ENCODE results near the gene FKBP15.

The FKBP15 gene

DNA sequence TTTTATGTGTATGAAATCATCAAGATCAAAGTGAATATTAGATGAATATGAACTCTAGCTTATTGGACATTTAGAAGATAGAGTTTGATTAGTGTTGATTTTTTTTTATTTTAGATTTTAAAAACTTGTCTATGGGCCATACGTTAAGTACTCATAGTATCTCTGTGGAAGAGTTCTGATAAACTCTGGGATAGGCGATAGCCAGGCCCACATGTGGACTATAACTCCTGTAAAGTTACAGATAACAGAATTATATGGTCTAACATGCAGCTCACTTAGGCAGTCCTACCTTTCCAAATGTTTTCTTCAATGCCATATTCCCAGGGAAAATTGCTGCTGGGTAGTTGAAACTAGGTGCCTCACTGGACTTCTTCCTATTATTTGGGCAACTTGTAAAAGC lies 10.6 kb upstream of the FKBP15 start:
- no peak for DNase-seq (ENCODE audit: low read depth, low spot score)

DNA sequence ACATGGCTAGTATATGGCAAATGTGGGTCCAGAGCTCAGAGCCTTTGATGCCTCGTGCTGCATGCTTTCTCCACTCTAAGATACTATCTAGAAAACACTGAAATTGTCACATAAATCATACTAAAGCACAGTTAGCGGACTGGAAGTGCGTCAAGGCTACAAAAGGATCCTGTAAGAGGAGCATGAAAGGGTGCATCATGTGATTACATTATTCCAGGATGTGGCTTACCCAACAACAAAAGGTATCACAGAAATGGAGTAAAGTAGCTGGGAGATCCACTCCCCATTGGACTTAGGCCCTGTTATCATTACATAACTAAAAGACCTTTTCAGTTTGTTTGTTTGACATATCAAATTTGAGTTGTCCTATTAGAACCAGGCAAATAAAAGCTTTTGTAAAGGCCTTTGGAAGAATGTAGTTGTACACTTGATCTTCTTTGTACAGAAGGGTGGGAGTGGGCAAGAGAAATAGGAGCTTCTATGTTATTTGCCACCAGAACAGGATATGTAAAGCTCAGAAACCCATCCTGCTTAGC lies 7.1 kb upstream of the FKBP15 start:
- DNase-seq (ENCODE audit: low read depth, low spot score): no peak

- no peak for DNase-seq (ENCODE audit: low read depth, low spot score)
Observed at GRCh38 chr9:113227436-113227835, 6.4 kb upstream of the FKBP15 start.

DNA sequence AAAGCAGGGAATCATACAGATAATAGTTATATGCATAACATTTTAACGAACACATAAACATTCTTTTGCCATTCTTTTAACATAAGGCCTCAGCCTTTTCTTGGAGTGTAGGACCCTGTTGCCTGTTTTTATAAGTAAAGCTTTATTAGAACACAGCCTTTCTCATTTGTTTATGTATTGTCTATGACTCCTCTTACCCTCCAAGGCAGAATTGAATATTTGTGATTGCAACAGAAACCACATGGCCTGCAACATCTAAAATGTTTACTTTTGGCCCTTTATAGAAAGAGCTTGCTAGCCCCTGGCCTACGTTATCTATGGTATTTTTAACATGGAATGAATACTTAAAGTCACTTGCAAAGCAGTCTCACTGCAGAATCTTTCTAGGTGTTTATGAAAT lies 2.9 kb upstream of the FKBP15 start:
- DNase-seq (ENCODE audit: low read depth, low spot score): peak; percentile 11

DNA sequence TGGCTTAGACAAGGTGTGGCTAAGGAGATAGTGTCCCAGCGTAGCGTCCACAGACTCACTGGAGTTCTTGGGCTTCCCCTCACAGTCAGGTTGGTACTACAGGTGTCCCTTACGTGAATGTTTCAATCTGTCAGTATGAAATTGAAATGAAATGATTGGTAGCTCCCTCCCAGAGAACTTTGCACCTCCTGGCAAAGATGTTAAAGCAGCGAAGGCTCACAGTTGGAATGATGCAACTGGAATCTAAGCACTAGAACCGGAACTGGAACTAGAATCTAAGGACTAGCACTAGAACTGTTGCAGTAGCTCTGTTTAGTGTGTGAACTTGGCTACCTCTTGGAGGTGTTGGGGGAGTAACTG lies 1.4 kb upstream of the FKBP15 start:
- peak; percentile 3 for DNase-seq (ENCODE audit: low read depth, low spot score)

DNA sequence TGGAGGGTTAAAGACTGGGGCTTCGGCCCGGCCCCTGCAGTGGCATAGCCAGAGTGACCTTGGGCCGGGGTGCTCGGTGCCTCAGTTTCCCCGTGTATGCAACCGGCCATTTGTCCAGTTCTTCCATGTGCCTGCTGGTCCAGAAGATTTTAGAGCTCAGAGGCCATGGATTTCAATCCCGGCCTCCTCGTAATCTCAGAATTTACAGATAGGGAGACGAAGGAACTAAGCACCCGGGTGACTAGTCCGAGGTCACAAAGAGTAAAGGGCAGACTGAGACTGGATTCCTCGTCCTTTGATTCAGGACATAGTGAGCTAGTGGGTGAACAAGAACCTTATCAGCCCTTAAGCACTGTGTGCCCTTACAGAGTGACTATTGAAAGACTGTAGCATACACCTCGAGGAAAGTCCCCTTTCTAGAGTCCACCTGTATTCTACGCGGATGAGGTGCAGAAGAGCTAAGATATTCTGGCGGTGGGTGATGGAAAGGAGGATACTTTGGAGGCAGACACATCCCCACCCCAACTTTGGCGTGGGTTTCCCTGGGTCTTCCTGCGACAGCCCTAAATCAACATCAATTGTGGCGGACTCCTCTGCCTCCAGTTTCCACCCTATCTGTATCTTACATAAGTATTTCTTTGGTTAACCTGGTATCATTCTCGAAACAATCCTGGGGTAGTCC lies 864 bp upstream of the FKBP15 start:
- peak; percentile 2 for DNase-seq (ENCODE audit: low read depth, low spot score)

GRCh38 chr9:113220467-113221002 lies 542 bp downstream of the FKBP15 start:
- no peak for DNase-seq (ENCODE audit: low read depth, low spot score)

DNA sequence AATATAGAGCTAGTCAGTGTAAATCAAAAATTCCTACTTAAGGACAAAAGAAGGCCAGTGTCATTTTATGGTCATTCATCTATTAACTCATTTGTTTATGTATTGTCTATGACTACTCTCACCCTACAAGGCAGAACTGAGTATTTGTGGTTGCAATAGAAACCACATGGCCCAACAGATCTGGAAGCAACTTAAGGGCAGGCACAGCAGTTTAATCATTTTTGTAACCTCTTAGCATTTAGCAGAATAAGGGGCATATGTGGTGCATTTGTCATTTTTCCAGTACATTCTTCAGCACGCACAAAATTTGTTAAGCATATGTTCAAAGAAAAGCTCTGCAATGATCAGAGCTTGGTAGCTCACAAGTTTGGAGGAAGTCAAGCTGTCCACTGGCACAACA lies 1.1 kb downstream of the FKBP15 start:
- DNase-seq (ENCODE audit: low read depth, low spot score): peak; percentile 53

DNA sequence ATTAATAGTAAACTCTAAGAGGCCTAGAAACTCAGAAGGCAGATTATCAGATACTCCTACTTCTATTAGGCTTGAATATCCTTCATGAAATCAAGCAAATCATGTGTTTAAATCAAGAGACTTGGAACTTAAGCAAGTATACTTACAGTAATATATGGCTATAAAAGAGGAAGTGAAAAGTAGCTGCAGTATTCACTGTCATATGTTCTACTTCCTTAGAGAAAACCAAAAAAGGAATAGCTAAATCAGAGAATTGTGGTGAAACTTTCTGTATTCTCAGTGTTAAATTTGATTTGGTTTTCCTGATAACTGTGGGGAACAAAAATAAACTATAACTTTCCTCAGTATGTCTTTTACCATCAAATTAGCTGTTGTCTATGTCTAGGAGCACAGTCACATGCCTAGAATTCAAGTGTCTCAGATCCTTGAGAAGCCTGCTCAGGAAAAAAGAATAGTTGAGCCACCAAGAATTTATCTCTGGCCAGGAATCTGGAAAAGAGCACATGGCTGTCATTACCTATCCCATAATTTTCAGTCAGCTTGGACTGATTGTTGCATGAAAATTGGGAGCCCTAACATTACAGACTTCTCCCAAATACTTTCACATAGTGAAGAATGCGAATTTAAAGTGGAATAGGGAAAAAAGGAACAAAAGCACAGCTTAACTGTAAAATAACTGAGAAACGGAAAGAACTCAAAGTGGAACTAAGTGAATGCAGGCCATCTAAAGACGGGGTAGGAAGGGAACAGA lies 1.7 kb downstream of the FKBP15 start:
- DNase-seq (ENCODE audit: low read depth, low spot score): no peak

GRCh38 chr9:113216406-113216805 lies 4.7 kb downstream of the FKBP15 start:
- no peak for DNase-seq (ENCODE audit: low read depth, low spot score)

DNA sequence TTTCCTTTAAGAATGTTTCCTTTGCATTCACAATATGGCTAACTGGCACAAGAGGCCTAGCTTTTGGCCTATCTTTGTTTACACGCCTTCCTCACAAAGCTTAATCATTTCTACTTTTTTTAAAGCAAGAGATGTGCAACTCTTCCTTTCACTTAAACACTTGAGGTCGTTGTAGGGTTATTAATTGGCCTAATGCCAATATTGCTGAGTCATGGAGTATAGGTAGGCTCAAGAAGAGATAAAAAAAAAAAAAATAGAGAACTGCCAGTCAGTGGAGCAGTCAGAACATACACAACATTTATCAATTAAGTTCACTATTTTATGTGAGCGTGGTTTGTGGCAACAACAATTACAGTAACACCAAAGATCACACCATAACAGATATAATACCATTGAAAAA lies 5.9 kb downstream of the FKBP15 start:
- DNase-seq (ENCODE audit: low read depth, low spot score): peak; percentile 18

DNA sequence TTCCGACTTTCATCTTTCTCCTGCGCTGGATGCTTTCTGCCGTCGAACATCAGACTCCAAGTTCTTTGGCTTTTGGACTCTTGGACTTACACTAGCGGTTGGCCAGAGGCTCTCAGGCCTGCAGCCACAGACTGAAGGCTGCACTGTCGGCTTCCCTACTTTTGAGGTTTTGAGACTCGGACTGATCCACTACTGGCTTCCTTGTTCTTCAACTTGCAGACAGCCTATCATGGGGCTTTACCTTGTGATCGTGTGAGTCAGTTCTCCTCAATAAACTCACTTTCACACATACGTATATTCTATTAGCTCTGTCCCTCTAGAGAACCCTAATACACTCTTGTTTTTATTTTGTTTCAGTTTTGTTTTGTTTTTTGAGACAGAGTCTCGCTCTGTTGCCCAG lies 10.3 kb downstream of the FKBP15 start:
- DNase-seq (ENCODE audit: low read depth, low spot score): no peak

GRCh38 chr9:113205861-113206260 lies 15.2 kb downstream of the FKBP15 start:
- no peak for DNase-seq (ENCODE audit: low read depth, low spot score)

- peak; percentile 15 for DNase-seq (ENCODE audit: low read depth, low spot score)
Observed at GRCh38 chr9:113205432-113205831, 15.6 kb downstream of the FKBP15 start.

- DNase-seq (ENCODE audit: low read depth, low spot score): no peak
Observed at GRCh38 chr9:113199683-113200329, 21.3 kb downstream of the FKBP15 start.

GRCh38 chr9:113192455-113192854 lies 28.6 kb downstream of the FKBP15 start:
- DNase-seq (ENCODE audit: low read depth, low spot score): no peak

DNA sequence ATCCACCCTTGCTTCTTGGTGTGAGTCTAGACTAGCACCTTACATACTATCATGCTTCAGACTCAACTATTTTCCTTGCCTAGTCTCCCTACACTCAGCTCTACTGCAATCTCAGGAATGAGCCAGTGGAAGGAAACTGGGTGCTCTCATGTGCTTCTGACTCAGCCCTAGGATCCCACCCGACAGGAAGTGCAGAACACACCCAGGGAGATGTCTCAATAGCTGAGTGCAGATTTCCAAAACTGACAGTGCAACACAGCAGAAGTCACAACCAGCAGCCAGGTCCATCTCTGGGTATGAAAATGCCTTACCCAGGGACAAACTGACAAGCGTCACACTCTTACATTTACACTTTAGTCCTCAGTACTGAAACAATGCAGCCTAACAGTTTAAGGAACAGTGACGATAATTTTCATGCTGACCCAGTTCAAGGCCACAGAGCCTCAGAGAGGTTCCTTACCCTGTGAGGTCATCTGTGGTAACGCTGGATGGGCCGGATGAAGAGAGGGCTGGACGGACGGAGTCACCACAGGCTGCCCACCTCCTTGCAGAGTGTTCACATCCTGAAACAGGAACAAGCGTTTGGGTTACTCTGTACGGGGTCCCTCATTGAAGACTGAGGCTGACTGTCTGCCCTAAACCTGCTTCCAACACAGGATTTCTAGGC lies 33.0 kb downstream of the FKBP15 start:
- DNase-seq (ENCODE audit: low read depth, low spot score): peak; percentile 52

GRCh38 chr9:113186137-113186755 lies 34.8 kb downstream of the FKBP15 start:
- no peak for DNase-seq (ENCODE audit: low read depth, low spot score)

DNA sequence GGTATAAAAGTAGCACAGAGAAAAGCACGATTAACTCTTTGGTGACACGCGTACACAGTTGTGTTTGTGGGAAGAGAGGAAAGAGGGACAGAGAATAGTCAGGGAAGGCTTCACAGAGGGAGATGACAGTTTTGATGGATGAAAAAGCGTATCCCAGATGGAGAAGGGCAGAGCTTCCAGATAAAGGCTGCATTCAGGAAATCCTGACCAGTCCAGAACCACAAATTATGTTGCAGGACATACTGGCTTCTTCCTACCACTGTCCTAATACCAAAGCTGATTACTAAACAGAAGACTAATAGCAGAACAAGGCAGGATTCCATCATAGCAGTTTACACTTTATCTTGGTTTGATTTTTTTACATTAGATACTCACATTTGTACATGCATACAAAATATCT lies 35.8 kb downstream of the FKBP15 start:
- DNase-seq (ENCODE audit: low read depth, low spot score): no peak

GRCh38 chr9:113184539-113184938 lies 36.5 kb downstream of the FKBP15 start:
- no peak for DNase-seq (ENCODE audit: low read depth, low spot score)

- DNase-seq (ENCODE audit: low read depth, low spot score): no peak
Observed at GRCh38 chr9:113183956-113184488, 37.1 kb downstream of the FKBP15 start.
